ENCODE measurements around the gene KCNIP4. TPM values are rescaled to one million over a fixed set of nuclear protein-coding genes. Genes with fewer than 3 reads are reported as not detected.

The KCNIP4 gene
- total and polyA plus RNA-seq, 9 of the 15 experiments (the other 6 are each of a cell fraction or from before 2014, with no cell fraction given): 0.25 to 0.41 TPM; not detected in 7

- ATAC-seq (no peak), DNase-seq (ENCODE audit: extremely low read depth in 1 of 4, low spot score in 3 of 4) (no peak), FAIRE-seq (no peak)
- Histone ChIP-seq H2AFZ (ENCODE audit: low read depth, low read length) (no peak overlapping the region), H3K4me3 (no peak overlapping the region), H3K27ac (ENCODE audit: extremely low read depth, low read depth, low read length) (no peak overlapping the region), H3K4me2 (ENCODE audit: insufficient read depth, low read length) (no peak overlapping the region), H3K27me3 (ENCODE audit: control insufficient read depth in 2 of 2, insufficient read depth in 2 of 2, low read length in 2 of 2) (no peaks in the 10 kb centered on the region), H3K4me1 (replicated peaks in 1 of 2; ENCODE audit: control insufficient read depth in 2 of 2, insufficient read depth in 2 of 2, low read length in 2 of 2) (no peaks in the 10 kb centered on the region), H4K20me1 (replicated peaks; ENCODE audit: control insufficient read depth, insufficient read depth, low read length) (no peaks in the 10 kb centered on the region), H3K9me1 (ENCODE audit: control insufficient read depth, insufficient read depth, low read length) (no peaks in the 10 kb centered on the region), H3K79me2 (ENCODE audit: control insufficient read depth, insufficient read depth, low read length) (no peaks in the 10 kb centered on the region), H3K9me3 (replicated peaks; ENCODE audit: control insufficient read depth, insufficient read depth, low read depth, low read length) (no peaks in the 10 kb centered on the region), H3K9ac (ENCODE audit: insufficient read depth in 1 of 2, low read depth in 2 of 2, low read length in 2 of 2) (no peak overlapping the region), H3K36me3 (ENCODE audit: control insufficient read depth, insufficient read depth, low read length) (no peaks in the 10 kb centered on the region)
- intact Hi-C loops (cut with micrococcal nuclease) (no loop called here), in situ Hi-C loops (cut with MboI) (no loop called here)
- POLR2A ChIA-PET: no interaction called here
- 1% methylated on average over 5 of the region's 5 CpGs for WGBS (ENCODE audit: insufficient coverage, low coverage, missing lambda C conversion rate)
- BruUV-seq (replicated peaks): no TSS peak
- CTCF ChIA-PET (ENCODE audit: low intra/inter-chr PET ratio): no interaction called here
- TF ChIP-seq PRDM10 (IDR thresholded peaks at IDR 0.05; ENCODE audit: partially characterized antibody) (no peak), HDAC8 (tag; IDR thresholded peaks at IDR 0.05) (no peak), ZBTB2 (IDR thresholded peaks at IDR 0.05) (no peak), YBX1 (IDR thresholded peaks at IDR 0.05) (no peak), ZNF395 (CRISPR knock-in tag; IDR thresholded peaks at IDR 0.05) (no peak), KLF10 (CRISPR knock-in tag; IDR thresholded peaks at IDR 0.05) (no peak), MTA1 (IDR thresholded peaks at IDR 0.05; ENCODE audit: borderline replicate concordance) (no peak), ELF4 (CRISPR knock-in tag; IDR thresholded peaks at IDR 0.05) (no peak)
These were observed 1132.3 kb downstream of the KCNIP4 start for GRCh38 chr4:20816287-20816686.
